HG02763 (cell line): Measurements from ENCODE around the gene CD34.
A peak's percentile ranks its signal among the peaks of the same experiment; 100 is the strongest.

Experiments used
- ATAC-seq: cut with Tn5 transposase; IDR thresholded peaks from one replicate; pipeline ENCODE4 v1.9.1; 2021; ENCODE audit warnings: mild to moderate bottlenecking, moderate library complexity; ENCODE audit not compliant: unreplicated experiment

CD34 gene

GRCh38 chr1:207910591-207911354 lies at the start of gene CD34:
Gene CD34 (minus strand): TSS chr1:207911125. CDS start chr1:207911080, 45 bp downstream.
- ATAC-seq: no peak

GRCh38 chr1:207960346-207960745 lies 49.4 kb upstream of the CD34 start:
- no peak for ATAC-seq

GRCh38 chr1:207959910-207960309 lies 49.0 kb upstream of the CD34 start:
- no peak for ATAC-seq

- ATAC-seq: no peak
Measured at GRCh38 chr1:207959141-207959825, 48.4 kb upstream of the CD34 start.

GRCh38 chr1:207958376-207959139 lies 47.6 kb upstream of the CD34 start:
- ATAC-seq: no peak

GRCh38 chr1:207956986-207957385 lies 46.1 kb upstream of the CD34 start:
- ATAC-seq: no peak

- ATAC-seq: no peak
Measured at GRCh38 chr1:207954104-207954503, 43.2 kb upstream of the CD34 start.

- no peak for ATAC-seq
Measured at GRCh38 chr1:207952617-207953542, 42.0 kb upstream of the CD34 start.

- ATAC-seq: no peak
Measured at GRCh38 chr1:207951652-207952051, 40.7 kb upstream of the CD34 start.

GRCh38 chr1:207950750-207951149 lies 39.8 kb upstream of the CD34 start:
- no peak for ATAC-seq

GRCh38 chr1:207949571-207950195 lies 38.8 kb upstream of the CD34 start:
- no peak for ATAC-seq

- ATAC-seq: no peak
Measured at GRCh38 chr1:207948536-207949250, 37.8 kb upstream of the CD34 start.

GRCh38 chr1:207946756-207947155 lies 35.8 kb upstream of the CD34 start:
- ATAC-seq: no peak

GRCh38 chr1:207944571-207944970 lies 33.6 kb upstream of the CD34 start:
- ATAC-seq: no peak

GRCh38 chr1:207942337-207942741 lies 31.4 kb upstream of the CD34 start:
- peak; percentile 45 for ATAC-seq

- no peak for ATAC-seq
Measured at GRCh38 chr1:207941665-207942064, 30.7 kb upstream of the CD34 start.

- no peak for ATAC-seq
Measured at GRCh38 chr1:207938016-207938415, 27.1 kb upstream of the CD34 start.

GRCh38 chr1:207937204-207937603 lies 26.3 kb upstream of the CD34 start:
- ATAC-seq: no peak

- ATAC-seq: peak; percentile 97
Measured at GRCh38 chr1:207935166-207935583, 24.2 kb upstream of the CD34 start.
